ENCODE measurements around the gene STK24.

- no peak for TF ChIP-seq GLIS3 (CRISPR knock-in tag; IDR thresholded peaks at IDR 0.05)
- TF ChIP-seq CSDC2 (CRISPR knock-in tag; IDR thresholded peaks at IDR 0.05), result no peak
- no peak for TF ChIP-seq ZFP3 (CRISPR knock-in tag; IDR thresholded peaks at IDR 0.05)
- no peak for TF ChIP-seq BACH2 (CRISPR knock-in tag; IDR thresholded peaks at IDR 0.05; ENCODE audit: borderline replicate concordance)
- no peak for TF ChIP-seq RARB (CRISPR knock-in tag; IDR thresholded peaks at IDR 0.05)
- no peak for TF ChIP-seq CSRNP3 (CRISPR knock-in tag; IDR thresholded peaks at IDR 0.05)
- TF ChIP-seq SNAI2 (CRISPR knock-in tag; IDR thresholded peaks at IDR 0.05), result no peak
- TF ChIP-seq PATZ1 (CRISPR knock-in tag; IDR thresholded peaks at IDR 0.05; ENCODE audit: borderline replicate concordance), result no peak
- TF ChIP-seq OSR1 (CRISPR knock-in tag; IDR thresholded peaks at IDR 0.05), result no peak
- TF ChIP-seq TSHZ2 (CRISPR knock-in tag; IDR thresholded peaks at IDR 0.05), result no peak
- TF ChIP-seq ZNF70 (CRISPR knock-in tag; IDR thresholded peaks at IDR 0.05), result no peak
- TF ChIP-seq ESRRG (CRISPR knock-in tag; IDR thresholded peaks at IDR 0.05), result no peak
Measured at GRCh38 chr13:98397861-98398260, 179.0 kb downstream of the STK24 start.
